B cell (primary cell): Measurements from ENCODE around the gene SELENOP. TPM values are rescaled to one million over a fixed set of nuclear protein-coding genes. Genes with fewer than 3 reads are reported as not detected.

Experiments
- ATAC-seq: fragments of 200-7000 bp; cut with Tn5 transposase; one replicate; pipeline ENCODE4 v1.10.0; 2021; ENCODE audit warnings: low read depth, mild to moderate bottlenecking, moderate number of reproducible peaks, moderate library complexity
- CTCF ChIA-PET: fragments of 350-600 bp; sonication (Branson Sonifier 250); formaldehyde crosslinking; loops from one replicate; lab custom pipeline; 2021; ENCODE audit warnings: antibody characterized with exemption, inconsistent platforms; lab: Charles Lee
- POLR2A ChIA-PET: fragments of 350-600 bp; sonication (Branson Sonifier 250); formaldehyde crosslinking; loops from one replicate; lab custom pipeline; 2021; ENCODE audit warnings: antibody characterized with exemption; lab: Charles Lee
- DNase-seq: peaks from one replicate; pipeline ENCODE4 v3.0.0; 2013
- H2AFZ ChIP-seq: 2 replicates; pipeline ENCODE4 v1.6.1; 2012; ENCODE audit warnings: mild to moderate bottlenecking, low read depth, low read length; ENCODE audit not compliant: insufficient read depth, poor library complexity, severe bottlenecking
- H3K27ac ChIP-seq, 2 donors: 1 replicate in 1 of 2; 2 replicates in 1 of 2; pipeline ENCODE4 v1.5.1; 2012 to 2013; ENCODE audit warnings: low read length in 2 of 2, mild to moderate bottlenecking in 2 of 2, moderate library complexity in 1 of 2
- H3K27me3 ChIP-seq, 4 experiments: fragments of 200-600 bp in 1 of 4; sonication (generic) in 1 of 4; replicated peaks in 1 of 4; 1 replicate in 2 of 4; 2 replicates in 2 of 4; pipeline versions ENCODE4 v1.6.1 to v1.7.0; 2013 to 2016; ENCODE audit warnings: low read length in 3 of 4, mild to moderate bottlenecking in 2 of 4, mixed read lengths in 1 of 4, moderate library complexity in 1 of 4; ENCODE audit not compliant: insufficient read depth in 4 of 4, control insufficient read depth in 3 of 4; ENCODE audit errors: control extremely low read depth in 1 of 4
- H3K36me3 ChIP-seq, 2 experiments: replicated peaks in 1 of 2; 1 replicate in 1 of 2; 2 replicates in 1 of 2; pipeline versions ENCODE4 v1.6.1 to v1.7.1; 2013; ENCODE audit warnings: low read length in 1 of 2; ENCODE audit not compliant: insufficient read depth in 2 of 2, control insufficient read depth in 1 of 2; ENCODE audit errors: control extremely low read depth in 1 of 2, extremely low read depth in 1 of 2
- H3K4me1 ChIP-seq, 2 donors: fragments of 200-600 bp in 1 of 2; sonication (generic) in 1 of 2; 1 replicate in 1 of 2; 2 replicates in 1 of 2; pipeline versions ENCODE4 v1.5.1 to v1.6.1; 2013 to 2017; ENCODE audit warnings: low read length in 2 of 2; ENCODE audit not compliant: control insufficient read depth in 2 of 2, insufficient read depth in 2 of 2
- H3K4me2 ChIP-seq: replicated peaks from 2 replicates; pipeline ENCODE3; 2012; ENCODE audit warnings: mild to moderate bottlenecking, low read depth, low read length; ENCODE audit not compliant: poor library complexity, severe bottlenecking
- H3K4me3 ChIP-seq, 5 experiments: fragments of 200-600 bp in 1 of 5; sonication (generic) in 1 of 5; 1 replicate in 3 of 5; 2 replicates in 2 of 5; pipeline versions ENCODE4 v1.5.1 to v1.7.0; 2011 to 2016; ENCODE audit warnings: low read length in 4 of 5, mild to moderate bottlenecking in 4 of 5, low read depth in 2 of 5, control low read depth in 1 of 5, moderate library complexity in 1 of 5; ENCODE audit not compliant: insufficient read depth in 1 of 5; ENCODE audit errors: control extremely low read depth in 1 of 5, extremely low read depth in 1 of 5
- H3K79me2 ChIP-seq: fragments of 200-600 bp; sonication (generic); one replicate; pipeline ENCODE4 v1.6.0; 2016; ENCODE audit warnings: low read length; ENCODE audit not compliant: control insufficient read depth, insufficient read depth
- H3K9ac ChIP-seq: fragments of 200-600 bp; sonication (generic); 2 replicates; pipeline ENCODE4 v1.6.1; 2017; ENCODE audit warnings: mild to moderate bottlenecking, low read length, moderate library complexity
- H3K9me3 ChIP-seq, 3 donors: one replicate each; pipeline versions ENCODE4 v1.6.1 to v1.7.1; 2013; ENCODE audit warnings: low read length in 2 of 3; ENCODE audit not compliant: control insufficient read depth in 2 of 3, insufficient read depth in 1 of 3; ENCODE audit errors: control extremely low read depth in 1 of 3
- H4K20me1 ChIP-seq: 2 replicates; pipeline ENCODE4 v1.6.0; 2012; ENCODE audit warnings: mild to moderate bottlenecking, low read length; ENCODE audit not compliant: insufficient read depth, control insufficient read depth, poor library complexity, severe bottlenecking
- H3K27ac Mint-ChIP-seq: one replicate; pipeline ENCODE4 v1.8.0; 2021; ENCODE audit warnings: mixed read lengths
- H3K27me3 Mint-ChIP-seq: one replicate; pipeline ENCODE4 v1.8.0; 2021; ENCODE audit warnings: mixed read lengths
- H3K4me1 Mint-ChIP-seq: one replicate; pipeline ENCODE4 v1.8.0; 2021; ENCODE audit warnings: mixed read lengths
- H3K4me3 Mint-ChIP-seq: one replicate; pipeline ENCODE4 v1.8.0; 2021; ENCODE audit warnings: mixed read lengths
- H3K9me3 Mint-ChIP-seq: one replicate; pipeline ENCODE4 v1.8.0; 2022; ENCODE audit warnings: mixed read lengths; ENCODE audit not compliant: insufficient read depth
- CTCF ChIP-seq: fragments of 200-600 bp; IDR thresholded peaks from one replicate; pipeline ENCODE4 v1.8.0; 2022; ENCODE audit warnings: antibody characterized with exemption, mild to moderate bottlenecking
- EZH2 ChIP-seq: IDR thresholded peaks from 2 replicates; pipeline ENCODE4 v1.6.1; 2012; ENCODE audit warnings: borderline replicate concordance, low read depth, mild to moderate bottlenecking, moderate library complexity, low read length; ENCODE audit not compliant: insufficient read depth, poor library complexity, severe bottlenecking
- WGBS: methylation state at CpG from one replicate; pipeline ENCODE4 v1.1.5; 2013; ENCODE audit warnings: missing lambda C conversion rate; ENCODE audit not compliant: insufficient coverage; 5-methylcytosine and 5-hydroxymethylcytosine counted together
- intact Hi-C: fragments of 100-400 bp; cut with micrococcal nuclease; formaldehyde crosslinking; loops from one replicate; pipeline ENCODE4 v1.10.0; 2022
- polyA plus RNA-seq: library from polyadenylated mRNA; depleted of rRNA; stranded (reverse); fragments of >200 nt; gene quantifications from 2 replicates; pipeline ENCODE4 v1.2.3, GENCODE V29; 2012
- total RNA-seq, 2 donors: library from RNA; stranded (reverse); fragments of 120-200 nt in 1 of 2; gene quantifications; 1 replicate in 1 of 2; 2 replicates in 1 of 2; pipeline versions ENCODE4 v1.2.3 to v1.2.4, GENCODE V29; 2013 to 2022

SELENOP gene
- total and polyA plus RNA-seq, 2 donors (not counting 1 experiment from before 2014, with no cell fraction given): 0.12 TPM; not detected in 1

- ChIA-PET CTCF (interaction anchor here (0.8 to 1.8 kb wide), 11 partner anchors 11 to 1498 kb away, joined by 3 to 13 read pairs (median 5); partner anchors contain the start of gene GHR), POLR2A (no interaction called here)
- no peaks in the 10 kb centered on the region for H3K9me3 Mint-ChIP-seq
- Histone ChIP-seq H3K27me3 (no peaks in the 10 kb centered on the region), H4K20me1 (no peaks in the 10 kb centered on the region), H3K4me1 (no peaks in the 10 kb centered on the region), H3K36me3 (no peaks in the 10 kb centered on the region), H3K9ac (no peak overlapping the region), H3K9me3 (no peaks in the 10 kb centered on the region), H3K4me2 (no peak overlapping the region), H3K79me2 (no peaks in the 10 kb centered on the region), H3K4me3 (no peak overlapping the region), H2AFZ (no peak overlapping the region), H3K27ac (no peak overlapping the region)
- no peaks in the 10 kb centered on the region for H3K4me1 Mint-ChIP-seq
- DNase-seq (no peak), ATAC-seq (no peak)
- H3K27me3 Mint-ChIP-seq: peaks cover 15% of the 10 kb centered on the region
- intact Hi-C loops: loop anchor here (5.0 kb wide), 2 partner anchors 346 to 711 kb away; partner anchors contain the start of gene GHR
- no peak overlapping the region for H3K27ac Mint-ChIP-seq
- WGBS: no CpG with 5 or more reads among the region's 1 CpG
- TF ChIP-seq EZH2 (no peak), CTCF (no peak)
- no peak overlapping the region for H3K4me3 Mint-ChIP-seq
Observed at GRCh38 chr5:42768106-42768504, 43.6 kb downstream of the SELENOP start.

GRCh38 chr5:42767491-42768105, 44.1 kb downstream of the SELENOP start:
- DNase-seq: peak; percentile 41
- H3K4me2 ChIP-seq: no peak overlapping the region
- H3K9me3 Mint-ChIP-seq: no peaks in the 10 kb centered on the region
- no peak overlapping the region for H3K27ac Mint-ChIP-seq
- no peak overlapping the region for H3K4me3 ChIP-seq
- intact Hi-C loops: loop anchor here (2.0 to 5.0 kb wide), 3 partner anchors 345 to 911 kb away; partner anchors contain the start of gene GHR
- no peaks in the 10 kb centered on the region for H3K79me2 ChIP-seq
- no peak overlapping the region for H2AFZ ChIP-seq
- WGBS: no CpG with 5 or more reads among the region's 3 CpGs
- no peaks in the 10 kb centered on the region for H3K4me1 Mint-ChIP-seq
- ATAC-seq: no peak
- H4K20me1 ChIP-seq: no peaks in the 10 kb centered on the region
- no peaks in the 10 kb centered on the region for H3K4me1 ChIP-seq
- TF ChIP-seq CTCF (peak; percentile 69), EZH2 (no peak)
- H3K9me3 ChIP-seq: no peaks in the 10 kb centered on the region
- H3K27me3 ChIP-seq: no peaks in the 10 kb centered on the region
- no peak overlapping the region for H3K27ac ChIP-seq
- no peaks in the 10 kb centered on the region for H3K36me3 ChIP-seq
- H3K9ac ChIP-seq: no peak overlapping the region
- CTCF ChIA-PET: interaction anchor here (0.7 to 1.8 kb wide), 14 partner anchors 11 to 1498 kb away, joined by 3 to 13 read pairs (median 4); partner anchors contain the start of gene GHR
- POLR2A ChIA-PET: no interaction called here
- peaks cover 15% of the 10 kb centered on the region for H3K27me3 Mint-ChIP-seq
- H3K4me3 Mint-ChIP-seq: no peak overlapping the region
